ENCODE measurements around the gene BRD3.

BRD3 gene

GRCh38 chr9:134004881-134005280 is 62.9 kb downstream of the BRD3 start:
- no peak for TF ChIP-seq CTCF (IDR thresholded peaks at IDR 0.05; ENCODE audit: low read depth, low read length)
- no peak for DNase-seq (ENCODE audit: extremely low read depth, low read depth)

GRCh38 chr9:134004131-134004873 is 63.5 kb downstream of the BRD3 start:
- DNase-seq (ENCODE audit: extremely low read depth, low read depth) = no peak

GRCh38 chr9:134003237-134003636 is 64.6 kb downstream of the BRD3 start:
- DNase-seq (ENCODE audit: extremely low read depth, low read depth) = no peak
- TF ChIP-seq CTCF (IDR thresholded peaks at IDR 0.05; ENCODE audit: low read depth, low read length) = no peak

More at GRCh38 chr9:134004131-134004873, 63.5 kb downstream of the BRD3 start:
- TF ChIP-seq CTCF (IDR thresholded peaks at IDR 0.05; ENCODE audit: low read depth, low read length) = no peak

- no peak for DNase-seq (ENCODE audit: extremely low read depth, low read depth)
These were observed 65.0 kb downstream of the BRD3 start for GRCh38 chr9:134002796-134003195.

GRCh38 chr9:133999851-134000265 is 68.0 kb downstream of the BRD3 start:
- no peak for TF ChIP-seq CTCF (IDR thresholded peaks at IDR 0.05; ENCODE audit: low read depth, low read length)
- no peak for DNase-seq (ENCODE audit: extremely low read depth, low read depth)

More at GRCh38 chr9:134002796-134003195, 65.0 kb downstream of the BRD3 start:
- no peak for TF ChIP-seq CTCF (IDR thresholded peaks at IDR 0.05; ENCODE audit: low read depth, low read length)

- no peak for DNase-seq (ENCODE audit: extremely low read depth, low read depth)
- no peak for TF ChIP-seq CTCF (IDR thresholded peaks at IDR 0.05; ENCODE audit: low read depth, low read length)
These were observed 68.8 kb downstream of the BRD3 start for GRCh38 chr9:133998915-133999595.

- TF ChIP-seq CTCF (IDR thresholded peaks at IDR 0.05; ENCODE audit: low read depth, low read length) = no peak
- no peak for DNase-seq (ENCODE audit: extremely low read depth, low read depth)
These were observed 70.2 kb downstream of the BRD3 start for GRCh38 chr9:133997584-133997983.

Data from AG09319 (cell line).